ENCODE data around the gene RPS13. TPM values are rescaled to one million over a fixed set of nuclear protein-coding genes. Genes with fewer than 3 reads are reported as not detected.
"Not testable (repeated sequence)": the region's sequence is repeated elsewhere in the genome, so short reads cannot be mapped to it uniquely, and the experiment has no call there.

RPS13 gene
- total RNA-seq, 1 donor from 2014 or later: 934 TPM

DNA sequence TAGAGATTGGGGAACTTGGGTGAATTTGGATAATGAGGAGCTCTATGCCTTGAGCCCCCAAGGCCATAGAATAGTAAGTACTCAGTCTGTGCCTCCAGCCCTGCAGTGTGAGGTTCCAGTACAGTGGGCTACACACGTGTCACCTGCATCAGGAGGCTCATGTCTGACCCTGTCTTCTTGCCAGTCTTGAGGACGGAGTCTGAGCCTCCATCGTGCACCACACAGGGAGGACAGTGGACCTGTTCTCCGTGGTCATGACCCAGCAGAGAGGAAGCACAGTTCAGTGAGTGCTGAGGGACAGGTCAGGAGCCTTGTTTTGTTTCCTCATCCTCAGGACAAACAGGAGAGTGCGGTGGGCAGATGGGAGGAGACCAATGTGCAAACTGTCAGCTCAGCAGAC lies 30.8 kb downstream of the RPS13 start:
- Mint-ChIP-seq H3K4me1 (peaks cover 7% of the 10 kb centered on the region), H3K4me3 (no peak overlapping the region), H3K36me3 (peaks cover 3% of the 10 kb centered on the region), H3K27ac (no peak overlapping the region), H3K27me3 (ENCODE audit: low read depth) (peaks cover 14% of the 10 kb centered on the region), H3K9me3 (peaks cover 3% of the 10 kb centered on the region)
- DNase-seq (ENCODE audit: low spot score in 2 of 2, unreplicated experiment in 2 of 2): no peak
- TF ChIP-seq, protein P1, sequence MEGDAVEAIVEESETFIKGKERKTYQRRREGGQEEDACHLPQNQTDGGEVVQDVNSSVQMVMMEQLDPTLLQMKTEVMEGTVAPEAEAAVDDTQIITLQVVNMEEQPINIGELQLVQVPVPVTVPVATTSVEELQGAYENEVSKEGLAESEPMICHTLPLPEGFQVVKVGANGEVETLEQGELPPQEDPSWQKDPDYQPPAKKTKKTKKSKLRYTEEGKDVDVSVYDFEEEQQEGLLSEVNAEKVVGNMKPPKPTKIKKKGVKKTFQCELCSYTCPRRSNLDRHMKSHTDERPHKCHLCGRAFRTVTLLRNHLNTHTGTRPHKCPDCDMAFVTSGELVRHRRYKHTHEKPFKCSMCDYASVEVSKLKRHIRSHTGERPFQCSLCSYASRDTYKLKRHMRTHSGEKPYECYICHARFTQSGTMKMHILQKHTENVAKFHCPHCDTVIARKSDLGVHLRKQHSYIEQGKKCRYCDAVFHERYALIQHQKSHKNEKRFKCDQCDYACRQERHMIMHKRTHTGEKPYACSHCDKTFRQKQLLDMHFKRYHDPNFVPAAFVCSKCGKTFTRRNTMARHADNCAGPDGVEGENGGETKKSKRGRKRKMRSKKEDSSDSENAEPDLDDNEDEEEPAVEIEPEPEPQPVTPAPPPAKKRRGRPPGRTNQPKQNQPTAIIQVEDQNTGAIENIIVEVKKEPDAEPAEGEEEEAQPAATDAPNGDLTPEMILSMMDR (IDR thresholded peaks at IDR 0.05; ENCODE audit: unreplicated experiment): no peak

DNA sequence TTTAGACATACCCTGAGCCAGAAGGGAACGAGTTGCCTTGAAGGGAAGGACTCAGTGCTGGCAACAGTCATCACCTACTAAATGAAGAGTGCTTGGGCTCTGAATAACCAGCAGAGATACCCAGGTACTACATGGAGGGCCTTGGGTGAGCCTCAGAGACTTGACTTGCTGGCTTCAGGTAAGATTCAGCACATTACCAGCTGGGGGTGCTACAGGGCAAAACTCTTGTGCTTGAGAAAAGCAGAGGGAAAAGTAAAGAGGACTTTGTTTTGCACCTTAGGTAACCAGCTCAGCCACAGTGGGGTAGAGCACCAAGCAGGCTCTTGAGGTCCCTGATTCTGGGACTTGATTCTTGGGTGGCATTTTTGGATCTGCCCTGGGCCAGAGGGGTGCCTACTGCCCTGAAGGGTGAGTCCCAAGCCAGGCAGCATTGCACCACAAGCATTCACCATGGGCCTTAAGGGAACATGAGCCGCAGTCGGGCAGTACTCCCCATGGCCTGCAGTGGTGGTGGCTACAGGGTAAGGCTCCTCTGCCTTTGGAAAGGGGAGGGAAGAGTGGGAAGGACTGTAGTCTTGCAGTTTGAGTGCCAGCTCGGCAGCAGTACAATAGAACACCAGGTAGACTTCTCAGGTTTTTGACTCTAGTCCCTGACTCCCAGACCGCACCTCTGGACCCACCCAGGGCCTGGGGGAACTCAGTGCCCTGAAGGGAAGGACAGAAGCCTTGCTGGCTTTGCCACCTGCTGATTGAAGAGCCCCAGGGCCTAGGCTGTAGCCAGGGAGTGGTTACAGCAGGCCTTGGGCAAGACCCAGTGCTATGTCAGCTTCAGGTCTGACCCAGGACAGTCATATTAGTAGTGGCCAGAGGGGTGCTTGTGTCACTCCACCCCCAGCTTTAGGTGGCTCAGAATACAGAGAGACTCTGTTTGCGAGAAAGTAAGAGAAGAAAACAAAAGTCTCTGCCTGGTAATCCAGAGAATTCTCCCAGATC lies 40.5 kb downstream of the RPS13 start:
- DNase-seq (ENCODE audit: low spot score in 2 of 2, unreplicated experiment in 2 of 2): no peak
- Mint-ChIP-seq H3K36me3 (peaks cover 13% of the 10 kb centered on the region), H3K4me3 (no peak overlapping the region), H3K27me3 (ENCODE audit: low read depth) (peaks cover 10% of the 10 kb centered on the region), H3K27ac (no peak overlapping the region), H3K9me3 (peaks cover 35% of the 10 kb centered on the region), H3K4me1 (no peaks in the 10 kb centered on the region)
- TF ChIP-seq, protein P1 (IDR thresholded peaks at IDR 0.05; ENCODE audit: unreplicated experiment): no peak

DNA sequence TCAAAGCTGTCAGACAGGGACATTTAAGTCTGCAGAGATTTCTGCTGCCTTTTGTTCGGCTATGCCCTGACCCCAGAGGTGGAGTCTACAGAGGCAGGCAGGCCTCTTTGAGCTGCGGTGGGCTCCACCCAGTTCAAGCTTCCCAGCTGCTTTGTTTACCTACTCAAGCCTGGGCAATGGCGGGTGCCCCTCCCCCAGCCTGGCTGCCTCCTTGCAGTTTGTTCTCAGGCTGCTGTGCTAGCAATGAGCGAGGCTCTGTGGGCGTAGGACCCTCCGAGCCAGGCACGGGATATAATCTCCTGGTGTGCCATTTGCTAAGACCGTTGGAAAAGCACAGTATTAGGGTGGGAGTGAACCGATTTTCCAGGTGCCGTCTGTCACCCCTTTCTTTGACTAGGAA lies 43.4 kb downstream of the RPS13 start:
- H3K27me3 Mint-ChIP-seq (ENCODE audit: low read depth); H3K27ac Mint-ChIP-seq; DNase-seq (ENCODE audit: low spot score in 2 of 2, unreplicated experiment in 2 of 2); H3K4me1 Mint-ChIP-seq; H3K4me3 Mint-ChIP-seq: not testable (repeated sequence)
- peaks cover 18% of the 10 kb centered on the region for H3K36me3 Mint-ChIP-seq
- peaks cover 41% of the 10 kb centered on the region for H3K9me3 Mint-ChIP-seq

DNA sequence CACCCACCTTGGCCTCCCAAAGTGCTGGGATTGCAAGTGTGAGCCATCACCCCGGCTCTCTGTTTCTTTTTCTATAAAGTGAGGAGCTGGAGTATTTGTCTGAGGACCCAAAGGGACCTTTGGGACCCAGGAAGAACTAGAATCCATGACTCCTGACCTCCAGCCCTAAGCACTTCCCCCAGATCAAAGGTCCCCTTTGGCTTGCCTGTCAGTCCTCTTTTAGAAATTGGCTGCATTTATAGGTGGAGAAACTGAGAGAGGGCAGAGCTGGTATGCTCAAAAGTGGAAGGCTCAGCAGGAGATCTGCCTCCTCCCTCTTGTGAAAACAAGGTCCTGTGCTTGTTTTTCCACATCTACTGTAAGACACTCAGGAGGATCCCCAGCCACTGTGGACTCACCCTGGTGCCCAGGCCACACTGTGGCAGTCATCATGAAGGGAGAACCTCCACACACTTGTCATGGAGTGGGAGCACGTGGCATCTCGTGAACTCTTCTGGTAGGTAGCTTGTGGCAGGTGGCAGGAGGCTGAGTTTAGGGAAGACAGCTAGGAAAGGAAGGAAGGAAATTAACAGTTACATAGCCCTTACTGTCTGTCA lies 50.9 kb downstream of the RPS13 start:
- TF ChIP-seq, protein P1 (IDR thresholded peaks at IDR 0.05; ENCODE audit: unreplicated experiment): no peak
- no peak for DNase-seq (ENCODE audit: low spot score in 2 of 2, unreplicated experiment in 2 of 2)
- no peak overlapping the region for H3K4me3 Mint-ChIP-seq
- peaks cover 2% of the 10 kb centered on the region for H3K4me1 Mint-ChIP-seq
- no peak overlapping the region for H3K27ac Mint-ChIP-seq
- peaks cover 4% of the 10 kb centered on the region for H3K9me3 Mint-ChIP-seq
- peaks cover 2% of the 10 kb centered on the region for H3K36me3 Mint-ChIP-seq
- H3K27me3 Mint-ChIP-seq (ENCODE audit: low read depth): no peaks in the 10 kb centered on the region

DNA sequence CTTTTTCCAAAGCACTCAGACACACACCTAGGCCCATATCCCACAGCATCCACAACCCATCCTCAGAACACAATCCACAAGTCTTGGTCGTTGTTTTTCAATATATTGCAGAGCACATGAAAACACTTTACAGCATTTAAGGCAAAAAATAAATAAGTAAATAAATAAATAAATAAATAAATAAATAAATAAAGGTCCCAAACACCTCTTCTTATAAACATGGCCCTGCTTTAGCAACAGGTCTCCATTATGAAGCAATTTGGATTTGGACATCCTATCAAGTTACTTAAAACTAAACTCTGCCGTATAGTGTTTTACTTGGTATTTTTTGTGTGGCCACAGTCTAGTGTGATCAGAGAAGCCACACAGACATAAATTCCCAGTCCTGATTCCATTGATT lies 52.5 kb downstream of the RPS13 start:
- Mint-ChIP-seq H3K27ac (no peak overlapping the region), H3K27me3 (ENCODE audit: low read depth) (no peaks in the 10 kb centered on the region), H3K4me1 (peaks cover 9% of the 10 kb centered on the region), H3K36me3 (no peaks in the 10 kb centered on the region), H3K4me3 (no peak overlapping the region), H3K9me3 (no peaks in the 10 kb centered on the region)
- DNase-seq (ENCODE audit: low spot score in 2 of 2, unreplicated experiment in 2 of 2): no peak
- TF ChIP-seq, protein P1 (IDR thresholded peaks at IDR 0.05; ENCODE audit: unreplicated experiment): no peak

Other genes with a start within 250 kb of the RPS13 start
- gene PLEKHA7, start 63.3 kb downstream of the RPS13 start, total RNA-seq: 23.9 to 30.5 TPM (median 30.5 TPM) in 3 replicates
- gene PIK3C2A, start 130.3 kb upstream of the RPS13 start, total RNA-seq: 71.3 to 77.1 TPM (median 74.0 TPM) in 3 replicates
- 49.2 to 55.1 TPM (median 50.6 TPM) in 3 replicates for gene NUCB2, start 199.1 kb upstream of the RPS13 start, total RNA-seq

Data from mesothelial cell of epicardium (in vitro differentiated cells).